Esophagus muscularis mucosa (tissue), 3 donors: ENCODE measurements around the gene PLGRKT.

Experiments
- POLR2A ChIP-seq: fragments of 450-650 bp; IDR thresholded peaks from one replicate; pipeline ENCODE4 v1.6.1; 2017; ENCODE audit warnings: antibody characterized with exemption, moderate library complexity, mild to moderate bottlenecking, low read depth
- POLR2AphosphoS5 ChIP-seq, 2 donors: sonication (generic); formaldehyde crosslinking; IDR thresholded peaks; one replicate each; pipeline ENCODE4 v1.6.1; 2017; ENCODE audit warnings: antibody characterized with exemption in 2 of 2
- TF ChIP-seq, protein P1 (sequence below), 3 experiments: fragments of 200-600 bp in 2 of 3; fragments of 450-650 bp in 1 of 3; sonication (generic) in 2 of 3; IDR thresholded peaks; one replicate each; pipeline ENCODE4 v1.5.1; 2017 to 2019; ENCODE audit warnings: antibody characterized with exemption in 3 of 3, mild to moderate bottlenecking in 2 of 3, moderate library complexity in 1 of 3

GRCh38 chr9:5459289-5459829 is 21.6 kb upstream of the PLGRKT start:
- TF ChIP-seq POLR2A (no peak), POLR2AphosphoS5 (IDR thresholded peaks at IDR 0.05) (no peak)
- TF ChIP-seq, protein P1, sequence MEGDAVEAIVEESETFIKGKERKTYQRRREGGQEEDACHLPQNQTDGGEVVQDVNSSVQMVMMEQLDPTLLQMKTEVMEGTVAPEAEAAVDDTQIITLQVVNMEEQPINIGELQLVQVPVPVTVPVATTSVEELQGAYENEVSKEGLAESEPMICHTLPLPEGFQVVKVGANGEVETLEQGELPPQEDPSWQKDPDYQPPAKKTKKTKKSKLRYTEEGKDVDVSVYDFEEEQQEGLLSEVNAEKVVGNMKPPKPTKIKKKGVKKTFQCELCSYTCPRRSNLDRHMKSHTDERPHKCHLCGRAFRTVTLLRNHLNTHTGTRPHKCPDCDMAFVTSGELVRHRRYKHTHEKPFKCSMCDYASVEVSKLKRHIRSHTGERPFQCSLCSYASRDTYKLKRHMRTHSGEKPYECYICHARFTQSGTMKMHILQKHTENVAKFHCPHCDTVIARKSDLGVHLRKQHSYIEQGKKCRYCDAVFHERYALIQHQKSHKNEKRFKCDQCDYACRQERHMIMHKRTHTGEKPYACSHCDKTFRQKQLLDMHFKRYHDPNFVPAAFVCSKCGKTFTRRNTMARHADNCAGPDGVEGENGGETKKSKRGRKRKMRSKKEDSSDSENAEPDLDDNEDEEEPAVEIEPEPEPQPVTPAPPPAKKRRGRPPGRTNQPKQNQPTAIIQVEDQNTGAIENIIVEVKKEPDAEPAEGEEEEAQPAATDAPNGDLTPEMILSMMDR (IDR thresholded peaks at IDR 0.05), result no peak
